GM21367 (cell line): ENCODE results near the gene POMT2.
A peak's percentile ranks its signal among the peaks of the same experiment; 100 is the strongest.
"Not testable (repeated sequence)": the region's sequence is repeated elsewhere in the genome, so short reads cannot be mapped to it uniquely, and the experiment has no call there.

Experiments used
- ATAC-seq: cut with Tn5 transposase; IDR thresholded peaks from one replicate; pipeline ENCODE4 v1.9.1; 2021; ENCODE audit not compliant: unreplicated experiment

Gene POMT2

DNA sequence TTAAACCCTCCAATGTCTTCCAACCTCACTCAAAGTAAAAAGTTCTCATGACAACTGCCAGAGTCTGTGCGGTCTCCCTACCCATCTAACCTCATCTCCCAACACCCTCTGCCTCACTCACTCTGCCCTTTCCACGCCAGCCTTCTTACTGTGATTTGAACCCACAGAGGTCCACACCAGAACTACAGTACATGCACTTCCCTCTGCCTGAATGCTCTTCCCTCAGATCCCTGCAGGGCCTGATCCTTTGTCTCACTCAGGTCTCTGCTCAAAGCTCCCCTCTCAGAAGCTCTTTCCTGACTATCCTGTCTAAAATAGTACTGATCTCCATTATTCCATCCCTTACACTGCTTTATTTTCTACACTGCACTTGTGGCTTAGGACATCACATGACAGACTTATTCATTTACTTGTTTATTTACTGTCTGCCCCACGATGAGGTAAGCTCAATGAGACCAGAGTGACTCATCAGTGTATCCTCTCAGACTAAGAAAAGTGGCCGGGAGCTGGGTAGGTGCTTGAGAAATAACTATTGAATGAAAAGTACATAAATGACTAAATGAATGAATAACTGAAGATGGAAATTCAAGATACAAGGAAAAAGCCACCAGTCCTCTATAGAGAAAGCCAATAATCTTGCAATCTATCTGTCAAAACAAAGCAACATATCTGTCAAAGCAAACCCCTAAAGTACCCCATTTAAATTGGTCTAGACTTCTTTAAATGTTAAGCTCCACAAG is 17.1 kb downstream of the POMT2 start:
- ATAC-seq = peak; percentile 56

- no peak for ATAC-seq
These were observed 17.8 kb downstream of the POMT2 start for GRCh38 chr14:77302926-77303325.

- no peak for ATAC-seq
These were observed 19.6 kb downstream of the POMT2 start for GRCh38 chr14:77301103-77301502.

DNA sequence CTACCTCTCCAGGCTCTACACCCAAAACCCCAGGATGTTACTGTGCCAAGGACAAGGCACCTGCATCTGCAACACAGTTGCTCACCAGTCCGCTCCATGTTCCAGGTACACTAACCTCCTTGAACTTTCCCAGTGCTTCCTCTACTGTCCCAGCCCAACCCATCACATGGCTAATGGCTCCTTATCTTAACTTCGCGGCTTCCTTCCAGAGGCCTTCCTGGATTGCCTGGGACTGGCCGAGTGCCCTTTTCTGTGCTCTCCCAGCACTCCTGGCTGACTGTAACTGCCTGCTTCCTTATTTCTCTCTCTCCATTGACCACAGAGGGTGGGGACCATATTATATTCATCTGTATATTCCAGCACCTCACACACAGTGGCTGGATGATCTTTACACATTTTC is 20.9 kb downstream of the POMT2 start:
- no peak for ATAC-seq

- no peak for ATAC-seq
These were observed 23.8 kb downstream of the POMT2 start for GRCh38 chr14:77296906-77297305.

- no peak for ATAC-seq
These were observed 24.5 kb downstream of the POMT2 start for GRCh38 chr14:77296155-77296554.

GRCh38 chr14:77290705-77291104 is 30.0 kb downstream of the POMT2 start:
- no peak for ATAC-seq

GRCh38 chr14:77286576-77286975 is 34.1 kb downstream of the POMT2 start:
- ATAC-seq = no peak

DNA sequence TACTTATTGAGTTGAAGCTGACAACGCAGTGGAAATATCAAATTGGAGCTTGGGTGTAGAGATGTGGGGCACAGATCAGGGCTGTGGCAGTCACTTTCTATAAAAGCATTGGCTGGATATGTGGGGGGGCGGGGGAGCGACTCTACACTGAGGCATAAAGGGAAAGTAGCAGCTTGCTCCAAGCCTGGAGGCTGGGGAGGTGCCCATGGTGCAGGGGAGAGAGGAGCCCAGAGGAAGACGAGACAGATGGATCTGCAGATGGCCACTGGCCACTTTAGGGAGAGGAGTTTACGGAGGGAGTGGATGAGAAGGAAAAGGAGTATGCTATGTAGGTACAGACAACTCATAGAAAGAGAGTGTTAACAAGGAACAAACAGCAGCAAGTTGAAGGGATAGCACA is 36.2 kb downstream of the POMT2 start:
- no peak for ATAC-seq

DNA sequence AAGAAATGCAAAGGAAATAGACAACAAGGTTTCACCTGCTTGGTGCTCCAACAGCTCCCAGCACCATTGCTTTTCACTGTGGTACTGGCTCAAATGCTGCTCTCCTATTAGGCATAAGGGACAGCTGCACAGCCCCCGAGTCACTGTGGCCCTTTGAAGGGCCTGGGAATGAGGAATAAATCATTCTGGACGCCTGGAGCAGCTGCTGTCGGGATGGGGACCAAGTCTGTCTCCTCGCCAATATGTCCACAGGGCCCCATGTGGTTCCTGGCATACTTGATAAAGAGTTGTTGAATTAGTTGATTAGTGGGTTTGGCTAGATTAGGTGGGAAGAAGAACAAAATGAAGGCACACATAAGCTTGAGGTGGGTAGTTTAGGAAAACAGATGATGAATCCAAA is 36.6 kb downstream of the POMT2 start:
- no peak for ATAC-seq

DNA sequence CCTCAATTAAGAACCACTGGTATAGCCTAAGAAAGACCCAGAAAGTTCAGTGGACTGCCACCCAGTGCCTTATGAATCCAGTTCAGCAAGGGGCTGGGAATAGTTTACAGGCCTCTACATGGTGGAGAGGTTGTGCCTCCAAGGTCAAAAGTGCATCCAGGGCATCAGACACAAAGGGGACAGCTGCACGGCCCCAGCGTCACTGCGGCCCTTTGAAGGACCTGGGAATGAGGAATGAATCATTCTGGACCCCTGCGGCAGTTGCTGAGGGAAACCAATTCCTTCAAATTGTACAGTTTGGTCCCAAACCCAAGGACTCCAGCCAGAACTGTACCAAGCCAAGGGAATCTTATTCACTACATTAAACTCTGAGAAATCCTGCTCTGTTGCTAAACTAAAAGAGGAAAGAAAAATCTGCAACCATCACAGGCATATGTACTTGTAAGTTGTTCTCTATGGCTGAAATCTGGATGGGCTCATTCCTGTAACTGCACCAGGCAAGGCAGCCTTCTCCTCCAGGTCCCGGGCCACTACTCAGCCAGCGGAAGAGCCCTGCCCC is 38.8 kb downstream of the POMT2 start:
- no peak for ATAC-seq

- ATAC-seq = not testable (repeated sequence)
These were observed 39.8 kb downstream of the POMT2 start for GRCh38 chr14:77280921-77281320.

DNA sequence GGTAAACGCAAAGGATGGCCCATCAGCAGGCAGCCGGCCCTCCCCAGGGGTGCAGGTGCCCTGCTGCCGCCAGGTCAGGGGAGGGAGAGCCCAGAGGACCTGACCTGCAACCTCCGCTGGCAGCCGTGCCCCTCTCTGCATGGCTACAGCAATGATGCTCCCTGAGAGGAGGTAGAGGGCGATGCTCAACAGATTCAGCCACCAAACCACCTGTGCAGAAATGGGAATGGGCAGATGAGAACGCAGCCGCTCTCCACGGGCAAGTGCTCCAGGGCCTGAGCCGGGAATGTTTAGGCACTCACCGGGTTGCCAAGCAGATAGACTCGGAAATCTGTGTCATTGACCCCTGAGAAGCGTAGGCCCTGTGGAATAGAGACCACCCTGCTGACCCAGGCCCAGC is 41.0 kb downstream of the POMT2 start:
- ATAC-seq = no peak

DNA sequence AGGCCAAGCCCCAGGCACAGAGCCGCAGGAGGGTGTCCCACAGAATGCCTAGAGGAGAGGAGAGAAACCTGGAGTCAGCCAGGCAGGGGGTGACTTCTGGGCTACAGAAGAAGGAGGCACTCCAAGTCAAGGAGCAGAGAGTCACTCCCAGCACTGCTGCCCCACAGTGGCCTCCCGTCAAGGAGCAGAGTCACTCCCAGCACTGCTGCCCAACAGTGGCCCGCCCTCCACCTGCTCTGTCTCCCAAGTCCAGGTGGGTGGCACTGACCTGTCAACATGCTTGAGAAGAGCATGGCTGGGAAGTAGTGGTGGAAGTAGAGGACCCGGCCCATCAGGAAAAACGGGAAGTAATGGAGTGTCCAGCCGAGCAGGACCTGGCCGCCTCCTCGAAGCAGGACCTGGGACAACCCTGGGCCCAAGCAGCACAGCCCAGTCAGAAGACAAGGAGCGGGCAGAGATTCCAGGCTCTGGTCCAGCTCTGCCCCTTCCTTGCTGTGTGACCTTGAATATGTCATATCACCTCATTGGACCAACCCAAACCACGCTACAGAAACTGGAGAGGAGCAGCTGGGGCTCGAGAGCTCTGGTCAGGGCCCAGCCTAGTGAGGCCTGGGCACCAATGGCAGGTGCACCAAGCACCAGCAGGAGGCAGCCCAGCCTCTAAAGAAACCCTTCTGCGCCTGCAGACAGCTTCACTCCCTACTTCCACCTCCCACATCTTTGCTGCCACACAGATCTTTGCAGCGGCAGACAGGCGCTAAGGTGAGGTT is 42.0 kb downstream of the POMT2 start:
- no peak for ATAC-seq

GRCh38 chr14:77276959-77277358 is 43.7 kb downstream of the POMT2 start:
- ATAC-seq = no peak

DNA sequence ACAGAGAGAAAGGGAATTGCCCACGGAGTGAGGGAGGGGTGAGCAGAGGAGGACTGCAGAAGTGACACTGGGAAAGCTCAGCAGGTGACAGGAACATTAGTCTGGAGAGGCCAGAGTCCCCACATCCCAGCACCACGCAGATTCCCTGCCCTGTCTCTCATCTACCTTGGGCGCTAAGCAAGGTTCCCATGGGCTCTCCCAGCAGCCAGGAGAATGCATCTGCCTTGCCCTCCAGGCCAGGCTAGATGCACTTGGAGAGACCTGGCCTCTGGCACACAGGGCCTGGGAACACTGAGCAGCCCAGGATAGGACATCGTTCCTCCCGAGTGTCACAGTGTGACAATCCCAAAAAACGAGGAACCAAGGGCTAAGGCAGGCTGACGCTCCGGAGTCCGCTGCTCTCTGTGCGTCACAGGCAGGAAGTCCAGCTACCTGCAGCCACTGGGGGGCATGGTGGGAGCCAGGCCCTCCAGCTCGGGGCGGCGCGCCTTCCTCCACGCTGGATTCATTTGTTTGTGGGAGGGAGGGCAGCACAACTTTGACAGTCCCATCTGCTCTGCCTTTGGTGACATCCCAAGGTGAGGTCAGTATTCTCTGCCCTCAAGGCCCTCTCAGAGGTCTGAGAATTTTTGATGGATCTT is 44.3 kb downstream of the POMT2 start:
- ATAC-seq = no peak

- ATAC-seq = no peak
These were observed 45.1 kb downstream of the POMT2 start for GRCh38 chr14:77275601-77276017.

- ATAC-seq = no peak
These were observed 45.6 kb downstream of the POMT2 start for GRCh38 chr14:77275041-77275580.

GRCh38 chr14:77273796-77274195 is 46.9 kb downstream of the POMT2 start:
- no peak for ATAC-seq

DNA sequence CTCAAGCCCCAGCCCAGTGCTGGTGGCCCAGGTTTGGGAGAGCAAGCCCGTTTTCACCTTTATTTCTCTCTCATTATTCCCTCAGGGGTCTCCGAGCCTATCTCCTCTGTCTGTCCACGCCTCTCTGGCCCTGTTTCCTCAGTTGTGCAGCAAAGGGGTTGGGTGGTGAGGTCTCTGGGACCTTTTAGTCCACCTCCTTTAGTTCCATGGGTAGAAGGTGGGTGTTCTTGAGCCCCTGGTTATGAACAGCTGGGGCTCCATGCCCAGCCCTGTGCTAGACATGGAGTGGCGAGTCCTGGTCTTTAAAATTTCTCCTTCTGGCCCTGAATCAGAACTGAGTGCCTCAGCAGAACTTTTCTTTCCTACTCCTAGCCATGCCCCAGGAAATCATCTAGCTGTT is 48.4 kb downstream of the POMT2 start:
- no peak for ATAC-seq

- ATAC-seq = no peak
These were observed 49.5 kb downstream of the POMT2 start, which contains the start of gene NGB for GRCh38 chr14:77271113-77271710. TSS of gene NGB (minus strand) at chr14:77271206. CDS start at chr14:77270937, 269 bp downstream.
